Measurements from ENCODE around the gene CTDNEP1. TPM values are rescaled to one million over a fixed set of nuclear protein-coding genes. Genes with fewer than 3 reads are reported as not detected.

CTDNEP1 gene
- total and polyA plus RNA-seq, 2 donors (not counting 3 experiments of a cell fraction or from before 2014, with no cell fraction given), result 130 to 143 TPM

- ChIA-PET CTCF (interaction anchor here (0.8 to 10.2 kb wide), 2 partner anchors 8 to 9 kb away, joined by 3 to 170 read pairs; no protein-coding TSS in a partner anchor), POLR2A (no interaction called here)
- Histone ChIP-seq H4K20me1 (replicated peaks; ENCODE audit: control insufficient read depth, extremely low read depth, insufficient read depth, low read length) (no peaks in the 10 kb centered on the region), H3K4me2 (ENCODE audit: insufficient read depth, low read length) (no peak overlapping the region), H2AFZ (ENCODE audit: low read depth, low read length) (no peak overlapping the region), H3K9me1 (replicated peaks; ENCODE audit: control insufficient read depth, extremely low read depth, insufficient read depth, low read length) (no peaks in the 10 kb centered on the region), H3K9ac (replicated peaks; ENCODE audit: extremely low read depth, insufficient read depth, low read length) (no peak overlapping the region), H3K4me1 (ENCODE audit: control insufficient read depth, extremely low read depth, insufficient read depth, low read length) (no peaks in the 10 kb centered on the region), H3K36me3 (ENCODE audit: control insufficient read depth in 2 of 2, extremely low read depth in 1 of 2, insufficient read depth in 2 of 2, low read length in 2 of 2) (no peaks in the 10 kb centered on the region), H3K27ac (ENCODE audit: insufficient read depth, low read depth, low read length) (no peak overlapping the region), H3K79me2 (ENCODE audit: control insufficient read depth, insufficient read depth, low read length) (no peaks in the 10 kb centered on the region), H3K27me3 (ENCODE audit: control insufficient read depth in 2 of 2, insufficient read depth in 2 of 2, low read length in 2 of 2) (peaks cover 20 to 40% of the 10 kb centered on the region in 2 experiments), H3K9me3 (replicated peaks; ENCODE audit: control insufficient read depth, insufficient read depth, low read length) (no peaks in the 10 kb centered on the region), H3K4me3 (replicated peaks in 1 of 3; ENCODE audit: insufficient read depth in 1 of 3, low read depth in 1 of 3, low read length in 3 of 3) (no peak overlapping the region)
- dilution Hi-C loops (cut with MboI; ENCODE audit: extremely low pct_ligation_motif_present, low sequenced_read_pairs), result no loop called here
- TF ChIP-seq GATA2 (IDR thresholded peaks at IDR 0.05; ENCODE audit: insufficient read depth, insufficient read length, low read depth, low read length) (no peak), MYC (IDR thresholded peaks at IDR 0.05; ENCODE audit: low read depth, low read length) (no peak), EZH2 (IDR thresholded peaks at IDR 0.05; ENCODE audit: borderline replicate concordance, low read depth, low read length, severe bottlenecking) (no peak), CTCF (IDR thresholded peaks at IDR 0.05; ENCODE audit: extremely low read depth in 1 of 2, insufficient read depth in 1 of 2, low read depth in 1 of 2, low read length in 2 of 2) (no peak), FOS (IDR thresholded peaks at IDR 0.05; ENCODE audit: borderline replicate concordance, insufficient read depth, low read length) (no peak), MAX (IDR thresholded peaks at IDR 0.05; ENCODE audit: insufficient read depth, insufficient read length) (no peak), POLR2A (IDR thresholded peaks at IDR 0.05; ENCODE audit: low read depth, low read length) (no peak), POLR2AphosphoS5 (IDR thresholded peaks at IDR 0.05; ENCODE audit: insufficient read depth, low read depth, low read length) (no peak), JUN (IDR thresholded peaks at IDR 0.05; ENCODE audit: borderline replicate concordance, insufficient read depth, insufficient read length, low read depth) (no peak)
- no TSS peak for BruUV-seq (replicated peaks)
- intact Hi-C loops (cut with micrococcal nuclease), result no loop called here
- no peak for FAIRE-seq
- no peak for DNase-seq (ENCODE audit: low read depth, low spot score)
Observed at GRCh38 chr17:7289256-7290032, 37.9 kb upstream of the CTDNEP1 start.

All from endothelial cell of umbilical vein (primary cell).